ENCODE results near the gene HAUS8. TPM values are rescaled to one million over a fixed set of nuclear protein-coding genes. Genes with fewer than 3 reads are reported as not detected.

The HAUS8 gene
- total and polyA plus RNA-seq, 2 of the 8 experiments (the other 6 are each of a cell fraction or from before 2014, with no cell fraction given), result 18.4 to 23.2 TPM

GRCh38 chr19:17070912-17071311 lies 4.3 kb downstream of the HAUS8 start:
- Histone ChIP-seq H3K9ac (replicated peaks in 1 of 4; ENCODE audit: extremely low read depth in 1 of 4, low read depth in 3 of 4, low read length in 3 of 4) (no peak overlapping the region), H3K18ac (ENCODE audit: extremely low read depth, low read length) (no peak overlapping the region), H3K36me3 (ENCODE audit: control insufficient read depth in 2 of 4, insufficient read depth in 4 of 4, low read length in 3 of 4) (peaks cover 3 to 31% (median 12%) of the 10 kb centered on the region in 4 experiments; a peak in 6 of 8 replicates), H3K27ac (ENCODE audit: low read depth, low read length) (no peak overlapping the region), H4K20me1 (replicated peaks in 1 of 2; ENCODE audit: control insufficient read depth in 1 of 2, insufficient read depth in 2 of 2, low read length in 2 of 2) (peaks cover 16 to 22% of the 10 kb centered on the region in 2 experiments), H2BK5ac (ENCODE audit: low read depth, low read length) (no peak overlapping the region), H2BK120ac (replicated peaks; ENCODE audit: low read depth, low read length) (no peak overlapping the region), H3K14ac (ENCODE audit: insufficient read length) (no peak overlapping the region), H4K5ac (ENCODE audit: insufficient read length, low read depth, low read length) (no peak overlapping the region), H3K9me3 (ENCODE audit: insufficient read depth in 2 of 2, low read depth in 1 of 2, low read length in 1 of 2) (no peaks in the 10 kb centered on the region), H2AK5ac (ENCODE audit: low read depth, low read length) (no peak overlapping the region), H2BK20ac (ENCODE audit: low read length) (no peak overlapping the region), H3K23me2 (ENCODE audit: low read depth, low read length) (peaks cover 11% of the 10 kb centered on the region), H3K79me2 (ENCODE audit: control insufficient read depth in 1 of 2, insufficient read depth in 2 of 2, low read length in 2 of 2) (peaks cover 0 to 23% of the 10 kb centered on the region in 2 experiments; a peak in 2 of 4 replicates), H3K27me3 (replicated peaks in 1 of 4; ENCODE audit: control insufficient read depth in 3 of 4, extremely low read depth in 1 of 4, insufficient read depth in 3 of 4, low read length in 3 of 4) (no peaks in the 10 kb centered on the region), H3K23ac (ENCODE audit: insufficient read length) (no peak overlapping the region), H3K4me1 (replicated peaks in 1 of 4; ENCODE audit: control insufficient read depth in 3 of 4, insufficient read depth in 4 of 4, low read length in 3 of 4) (peaks cover 0 to 10% (median 7%) of the 10 kb centered on the region in 4 experiments; a peak in 6 of 7 replicates), H4K91ac (replicated peaks; ENCODE audit: insufficient read length, low read length) (no peak overlapping the region), H2AFZ (ENCODE audit: low read length) (no peak overlapping the region), H4K8ac (ENCODE audit: extremely low read depth, insufficient read depth, low read length) (no peak overlapping the region), H3K4me3 (ENCODE audit: extremely low read depth in 1 of 4, insufficient read depth in 2 of 4, low read depth in 3 of 4, low read length in 4 of 4) (no peak overlapping the region), H3K4ac (replicated peaks; ENCODE audit: insufficient read length, low read depth, low read length) (no peak overlapping the region), H3K4me2 (ENCODE audit: insufficient read depth in 1 of 2, low read depth in 2 of 2, low read length in 2 of 2) (no peak overlapping the region), H2BK15ac (ENCODE audit: low read length) (no peak overlapping the region), H3K56ac (replicated peaks; ENCODE audit: insufficient read length, low read depth, low read length) (no peak overlapping the region), H3K79me1 (ENCODE audit: low read depth, low read length) (peaks cover 13% of the 10 kb centered on the region; the same call in 1 of the 2 replicates), H2BK12ac (ENCODE audit: low read depth, low read length) (no peak overlapping the region)
- WGBS, 2 experiments (ENCODE audit: extremely low coverage in 1 of 2, insufficient coverage in 1 of 2, insufficient read length in 1 of 2, insufficient replicate concordance in 2 of 2, low coverage in 1 of 2, low lambda C conversion rate in 2 of 2, missing lambda C conversion rate in 1 of 2), result 81% methylated on average over 7 of the region's 7 CpGs; no CpG with 5 or more reads in 1 of the 2 experiments
- DNase-seq (ENCODE audit: low read depth in 1 of 2, low spot score in 2 of 2), result no peak
- no peak for FAIRE-seq
- ChIA-PET POLR2A (ENCODE audit: partially characterized antibody) (no interaction called here), CTCF (ENCODE audit: partially characterized antibody) (interaction anchor here (0.6 kb wide), 2 partner anchors 18 to 301 kb away, joined by 3 read pairs; no protein-coding TSS in a partner anchor)
- TF ChIP-seq ATF3 (IDR thresholded peaks at IDR 0.05; ENCODE audit: insufficient read depth, low read depth, low read length) (no peak), BRCA1 (IDR thresholded peaks at IDR 0.05; ENCODE audit: low read depth, low read length) (no peak), CEBPB (IDR thresholded peaks at IDR 0.05; ENCODE audit: low read depth, low read length) (no peak), KDM5A (IDR thresholded peaks at IDR 0.05; ENCODE audit: low read length) (no peak), CBX8 (IDR thresholded peaks at IDR 0.05; ENCODE audit: borderline replicate concordance, low read depth, low read length) (no peak), BACH1 (IDR thresholded peaks at IDR 0.05; ENCODE audit: low read length) (no peak), RXRA (IDR thresholded peaks at IDR 0.05; ENCODE audit: insufficient read depth, low read depth, low read length) (no peak), SAP30 (IDR thresholded peaks at IDR 0.05; ENCODE audit: insufficient read depth, insufficient replicate concordance, low read length) (no peak), PHF8 (conservative IDR thresholded peaks at IDR 0.05; ENCODE audit: low read depth, low read length) (no peak), NANOG (IDR thresholded peaks at IDR 0.05; ENCODE audit: insufficient read depth, low read depth, low read length, poor library complexity, severe bottlenecking) (no peak), TBP (IDR thresholded peaks at IDR 0.05; ENCODE audit: low read depth, low read length) (no peak), CHD2 (IDR thresholded peaks at IDR 0.05; ENCODE audit: low read length) (no peak), RNF2 (IDR thresholded peaks at IDR 0.05; ENCODE audit: borderline replicate concordance, low read depth, low read length, missing control alignments, poor library complexity, severe bottlenecking) (no peak)

Data from H1 (cell line).